HepG2 (cell line): ENCODE data around the gene ZBTB18. TPM values are rescaled to one million over a fixed set of nuclear protein-coding genes. Genes with fewer than 3 reads are reported as not detected.

Experiments used
- HIC2 ChIP-seq: sonication (generic); formaldehyde crosslinking; IDR thresholded peaks from 2 replicates; pipeline ENCODE4 v1.9.0; 2022; ENCODE audit warnings: low read depth, missing genetic modification reagents
- LCORL ChIP-seq, 2 experiments: fragments of 450-650 bp in 1 of 2; sonication (generic) in 1 of 2; formaldehyde crosslinking in 1 of 2; IDR thresholded peaks; 2 replicates each; pipeline versions ENCODE4 v1.5.0 to v1.6.1; 2017 to 2020; ENCODE audit warnings: antibody characterized with exemption in 1 of 2, missing genetic modification reagents in 1 of 2
- POLR2AphosphoS2 ChIP-seq: IDR thresholded peaks from 2 replicates; pipeline ENCODE4 v1.6.1; 2011; ENCODE audit warnings: low read depth, low read length, improper control_type of control experiment
- SOX5 ChIP-seq: IDR thresholded peaks from 2 replicates; pipeline ENCODE4 v1.6.1; 2016; ENCODE audit warnings: borderline replicate concordance
- ZNF282 ChIP-seq: fragments of 450-650 bp; IDR thresholded peaks from 2 replicates; pipeline ENCODE4 v1.6.1; 2018; ENCODE audit not compliant: partially characterized antibody
- ZNF674 ChIP-seq: sonication (generic); formaldehyde crosslinking; IDR thresholded peaks from 2 replicates; pipeline ENCODE4 v1.5.0; 2020; ENCODE audit warnings: low read depth, mild to moderate bottlenecking, missing genetic modification reagents
- ZNF800 ChIP-seq: sonication (generic); formaldehyde crosslinking; IDR thresholded peaks from 2 replicates; pipeline ENCODE4 v1.4.0; 2020; ENCODE audit warnings: missing genetic modification reagents
- polyA plus RNA-seq, 8 experiments: library from polyadenylated mRNA; depleted of rRNA in 3 of 8; stranded (reverse) in 7 of 8; unstranded in 1 of 8; fragments of >200 nt; fragmentation: Illumina TruSeq in 4 of 8; extraction: Trizol in 4 of 8; gene quantifications; 2 replicates each; pipeline versions ENCODE4 v1.2.1 to v1.2.3, GENCODE V29; 2011 to 2016; ENCODE audit warnings: low read depth in 4 of 8, missing spikeins in 1 of 8, mixed read lengths in 1 of 8; ENCODE audit not compliant: insufficient read depth in 1 of 8
- total RNA-seq, 5 experiments: library from RNA; depleted of rRNA; stranded (reverse); fragments of >200 nt; fragmentation: Illumina TruSeq; extraction: Trizol; gene quantifications; 2 replicates each; pipeline ENCODE4 v1.2.3, GENCODE V29; 2016; ENCODE audit warnings: low read depth in 1 of 5

ZBTB18 gene
- total and polyA plus RNA-seq, 2 of the 13 experiments (the other 11 are each of a cell fraction or from before 2014, with no cell fraction given): 3.1 to 4.3 TPM

- TF ChIP-seq HIC2 (no peak), SOX5 (CRISPR knock-in tag) (no peak), ZNF674 (no peak), ZNF800 (CRISPR knock-in tag) (no peak), POLR2AphosphoS2 (no peak), LCORL (IDR thresholded peaks at IDR 0.05) (no peak), LCORL (CRISPR knock-in tag; IDR thresholded peaks at IDR 0.05) (no peak), ZNF282 (no peak)
Measured at GRCh38 chr1:244048256-244049161, 2.6 kb upstream of the ZBTB18 start (continued).
